ENCODE results near the gene EBF3. TPM values are rescaled to one million over a fixed set of nuclear protein-coding genes. Genes with fewer than 3 reads are reported as not detected.

Gene EBF3
- total RNA-seq, 1 donor from 2014 or later: 0.15 TPM

- Mint-ChIP-seq H3K4me3 (no peak overlapping the region), H3K27me3 (ENCODE audit: insufficient read depth, low read depth) (peaks cover 7% of the 10 kb centered on the region), H3K9me3 (peaks cover 3% of the 10 kb centered on the region)
These were observed 138.2 kb downstream of the EBF3 start for GRCh38 chr10:129825826-129826225.

GRCh38 chr10:129825221-129825620, 138.9 kb downstream of the EBF3 start:
- TF ChIP-seq EZH2phosphoT487 (IDR thresholded peaks at IDR 0.05) (no peak), EZH2 (IDR thresholded peaks at IDR 0.05) (no peak), CTCF (IDR thresholded peaks at IDR 0.05) (no peak)
- Histone ChIP-seq H3K27ac (no peak overlapping the region), H3K4me3 (no peak overlapping the region), H3K4me1 (no peaks in the 10 kb centered on the region), H4K20me1 (ENCODE audit: low read depth) (no peaks in the 10 kb centered on the region), H3K4me2 (no peak overlapping the region), H3K36me3 (no peaks in the 10 kb centered on the region), H3K9me3 (ENCODE audit: low read depth) (no peaks in the 10 kb centered on the region), H3K27me3 (no peaks in the 10 kb centered on the region), H3K9ac (no peak overlapping the region), H3K79me2 (ENCODE audit: low read depth) (no peaks in the 10 kb centered on the region), H3F3A (ENCODE audit: low read depth) (no peaks in the 10 kb centered on the region), H2AFZ (replicated peaks) (no peak overlapping the region)
- Mint-ChIP-seq H3K9me3 (peaks cover 3% of the 10 kb centered on the region), H3K27me3 (ENCODE audit: insufficient read depth, low read depth) (peaks cover 7% of the 10 kb centered on the region), H3K36me3 (no peaks in the 10 kb centered on the region), H3K27ac (no peak overlapping the region), H3K4me3 (no peak overlapping the region), H3K4me1 (no peaks in the 10 kb centered on the region)
- no peak for DNase-seq (ENCODE audit: low spot score)

More at GRCh38 chr10:129825826-129826225, 138.2 kb downstream of the EBF3 start:
- Histone ChIP-seq H3K4me2 (no peak overlapping the region), H3K79me2 (ENCODE audit: low read depth) (no peaks in the 10 kb centered on the region), H4K20me1 (ENCODE audit: low read depth) (no peaks in the 10 kb centered on the region), H3K4me1 (no peaks in the 10 kb centered on the region), H2AFZ (replicated peaks) (no peak overlapping the region), H3K4me3 (no peak overlapping the region), H3K9me3 (ENCODE audit: low read depth) (no peaks in the 10 kb centered on the region), H3K36me3 (no peaks in the 10 kb centered on the region), H3K9ac (no peak overlapping the region), H3F3A (ENCODE audit: low read depth) (no peaks in the 10 kb centered on the region), H3K27me3 (no peaks in the 10 kb centered on the region), H3K27ac (no peak overlapping the region)
- no peak for TF ChIP-seq EZH2 (IDR thresholded peaks at IDR 0.05)
- TF ChIP-seq CTCF (IDR thresholded peaks at IDR 0.05): no peak
- no peak for TF ChIP-seq EZH2phosphoT487 (IDR thresholded peaks at IDR 0.05)
- no peaks in the 10 kb centered on the region for H3K4me1 Mint-ChIP-seq
- no peak overlapping the region for H3K27ac Mint-ChIP-seq
- DNase-seq (ENCODE audit: low spot score): no peak
- no peaks in the 10 kb centered on the region for H3K36me3 Mint-ChIP-seq

- Mint-ChIP-seq H3K4me3 (no peak overlapping the region), H3K27me3 (ENCODE audit: insufficient read depth, low read depth) (peaks cover 7% of the 10 kb centered on the region), H3K4me1 (no peaks in the 10 kb centered on the region), H3K36me3 (no peaks in the 10 kb centered on the region), H3K9me3 (peaks cover 14% of the 10 kb centered on the region), H3K27ac (no peak overlapping the region)
- no peak for TF ChIP-seq EZH2 (IDR thresholded peaks at IDR 0.05)
- no peak for TF ChIP-seq CTCF (IDR thresholded peaks at IDR 0.05)
- no peak for TF ChIP-seq EZH2phosphoT487 (IDR thresholded peaks at IDR 0.05)
- no peaks in the 10 kb centered on the region for H3K79me2 ChIP-seq (ENCODE audit: low read depth)
- H4K20me1 ChIP-seq (ENCODE audit: low read depth): no peaks in the 10 kb centered on the region
- no peaks in the 10 kb centered on the region for H3K9me3 ChIP-seq (ENCODE audit: low read depth)
- H3K27me3 ChIP-seq: no peaks in the 10 kb centered on the region
- H3F3A ChIP-seq (ENCODE audit: low read depth): no peaks in the 10 kb centered on the region
- no peaks in the 10 kb centered on the region for H3K36me3 ChIP-seq
- no peak overlapping the region for H3K27ac ChIP-seq
- H3K4me1 ChIP-seq: no peaks in the 10 kb centered on the region
- H2AFZ ChIP-seq (replicated peaks): no peak overlapping the region
- H3K4me3 ChIP-seq: no peak overlapping the region
- no peak overlapping the region for H3K4me2 ChIP-seq
- H3K9ac ChIP-seq: no peak overlapping the region
- DNase-seq (ENCODE audit: low spot score): no peak
These were observed 143.6 kb downstream of the EBF3 start for GRCh38 chr10:129820451-129820850.
